Activated T-helper 17 cell treated with anti-CD3 and anti-CD28 coated beads, Interleukin-2, amount 50 U/mL, for 72 hours (primary cell): ENCODE measurements around the gene C1QBP. TPM values are rescaled to one million over a fixed set of nuclear protein-coding genes. Genes with fewer than 3 reads are reported as not detected.
"Not testable (repeated sequence)": the region's sequence is repeated elsewhere in the genome, so short reads cannot be mapped to it uniquely, and the experiment has no call there.

ENCODE experiments used
- ATAC-seq: fragments of 150-1000 bp; cut with Tn5 transposase; replicated peaks from 2 replicates; pipeline ENCODE4 v1.10.0; 2021; ENCODE audit warnings: mild to moderate bottlenecking, moderate library complexity
- H3K27ac Mint-ChIP-seq: one replicate; pipeline ENCODE4 v1.8.0; 2022; ENCODE audit warnings: mixed read lengths
- H3K27me3 Mint-ChIP-seq: one replicate; pipeline ENCODE4 v1.8.0; 2022; ENCODE audit warnings: mixed read lengths
- H3K36me3 Mint-ChIP-seq: one replicate; pipeline ENCODE4 v1.8.0; 2022; ENCODE audit warnings: low read depth, mild to moderate bottlenecking, mixed read lengths
- H3K4me1 Mint-ChIP-seq: one replicate; pipeline ENCODE4 v1.8.0; 2022; ENCODE audit warnings: mixed read lengths
- H3K4me3 Mint-ChIP-seq: one replicate; pipeline ENCODE4 v1.8.0; 2022; ENCODE audit warnings: mild to moderate bottlenecking, mixed read lengths
- H3K9me3 Mint-ChIP-seq: one replicate; pipeline ENCODE4 v1.8.0; 2022; ENCODE audit warnings: mixed read lengths
- total RNA-seq, 2 donors: library from RNA; stranded (reverse); gene quantifications; one replicate each; pipeline ENCODE4 v1.2.3, GENCODE V29; 2022

C1QBP gene
- total RNA-seq, 2 donors from 2014 or later, result 164 to 396 TPM

GRCh38 chr17:5446786-5447185 lies 7.8 kb upstream of the C1QBP start:
- no peak for ATAC-seq
- H3K4me3 Mint-ChIP-seq, result no peak overlapping the region
- H3K36me3 Mint-ChIP-seq, result peaks cover 99% of the 10 kb centered on the region
- H3K27me3 Mint-ChIP-seq, result no peaks in the 10 kb centered on the region
- peak overlapping the region; percentile 30 for H3K27ac Mint-ChIP-seq
- H3K4me1 Mint-ChIP-seq, result no peaks in the 10 kb centered on the region
- H3K9me3 Mint-ChIP-seq, result no peaks in the 10 kb centered on the region

GRCh38 chr17:5444209-5444608 lies 5.3 kb upstream of the C1QBP start:
- ATAC-seq, result no peak
- Mint-ChIP-seq H3K4me1 (no peaks in the 10 kb centered on the region), H3K27me3 (no peaks in the 10 kb centered on the region), H3K36me3 (peaks cover 84% of the 10 kb centered on the region), H3K27ac (no peak overlapping the region), H3K4me3 (no peak overlapping the region), H3K9me3 (no peaks in the 10 kb centered on the region)

DNA sequence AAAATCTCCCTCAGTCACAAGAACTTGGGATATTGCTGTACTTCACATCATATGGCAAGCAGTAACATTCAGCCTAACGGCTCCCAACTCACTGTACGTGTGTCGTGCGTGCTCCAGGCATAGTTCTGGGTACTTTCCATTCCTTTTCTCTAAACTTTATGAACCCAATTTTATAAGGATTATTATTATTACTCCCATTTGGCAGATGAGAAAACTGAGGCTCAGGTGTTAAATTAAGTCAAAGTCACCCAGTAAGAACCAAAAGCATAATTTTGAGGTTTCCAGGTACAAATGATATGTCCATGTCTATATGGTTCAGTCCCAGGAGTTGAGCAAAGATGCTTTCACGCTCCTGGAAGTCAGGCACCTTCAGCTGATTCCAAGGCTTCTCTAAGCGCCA lies 4.8 kb upstream of the C1QBP start:
- Mint-ChIP-seq H3K36me3 (peaks cover 79% of the 10 kb centered on the region), H3K9me3 (no peaks in the 10 kb centered on the region), H3K27ac (no peak overlapping the region), H3K27me3 (no peaks in the 10 kb centered on the region), H3K4me1 (no peaks in the 10 kb centered on the region), H3K4me3 (no peak overlapping the region)
- ATAC-seq, result no peak

DNA sequence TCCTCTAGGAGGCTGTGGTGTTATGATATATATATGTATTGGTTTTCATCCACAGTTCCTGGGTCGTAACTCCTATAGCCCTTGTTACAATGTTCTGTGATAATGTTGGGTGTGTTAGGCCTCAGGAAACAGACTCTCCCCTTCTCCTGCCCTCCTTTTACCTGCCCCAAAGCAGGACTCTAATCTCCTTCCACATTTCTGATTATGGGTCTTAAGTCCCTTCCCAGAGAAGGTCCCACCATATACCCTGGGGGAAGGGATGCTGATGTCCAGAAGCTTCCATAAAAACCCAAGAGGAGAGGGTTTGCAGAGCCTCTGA lies 450 bp upstream of the C1QBP start:
- Mint-ChIP-seq H3K27ac (peak overlapping the region; percentile 95), H3K9me3 (no peaks in the 10 kb centered on the region), H3K36me3 (peaks cover 78% of the 10 kb centered on the region), H3K4me3 (peak overlapping the region; percentile 92), H3K4me1 (peaks cover 9% of the 10 kb centered on the region), H3K27me3 (no peaks in the 10 kb centered on the region)
- no peak for ATAC-seq

- Mint-ChIP-seq H3K4me1 (peaks cover 9% of the 10 kb centered on the region), H3K27me3 (no peaks in the 10 kb centered on the region), H3K27ac (peak overlapping the region; percentile 95), H3K4me3 (peak overlapping the region; percentile 92), H3K9me3 (no peaks in the 10 kb centered on the region), H3K36me3 (peaks cover 78% of the 10 kb centered on the region)
- no peak for ATAC-seq
These were observed 1.1 kb downstream of the C1QBP start for GRCh38 chr17:5437721-5438317.

GRCh38 chr17:5435781-5436315 lies 3.1 kb downstream of the C1QBP start:
- Mint-ChIP-seq H3K27ac (peak overlapping the region; percentile 41), H3K4me1 (peaks cover 10% of the 10 kb centered on the region), H3K4me3 (peak overlapping the region; percentile 92), H3K36me3 (peaks cover 79% of the 10 kb centered on the region)
- H3K9me3 Mint-ChIP-seq, ATAC-seq, H3K27me3 Mint-ChIP-seq: not testable (repeated sequence)

DNA sequence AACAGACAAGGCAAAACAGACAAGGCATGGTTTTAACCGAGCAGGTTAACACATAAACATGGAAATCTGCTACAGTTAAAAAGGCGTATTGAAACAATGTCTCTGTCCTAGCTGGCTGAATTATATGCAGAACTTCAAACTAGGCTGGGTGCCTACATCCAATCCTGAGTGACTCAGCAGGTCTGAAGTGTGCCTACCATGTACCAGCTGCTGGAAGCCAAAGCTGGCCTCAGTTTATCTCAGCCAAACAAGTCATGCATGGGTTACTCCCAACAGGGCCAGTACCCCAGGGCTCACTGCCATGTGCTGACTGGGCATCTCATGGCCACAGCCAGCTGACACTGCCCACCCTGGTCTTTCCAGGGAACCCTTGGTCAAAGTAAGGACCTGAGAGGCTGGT lies 4.0 kb downstream of the C1QBP start:
- H3K27me3 Mint-ChIP-seq, result no peaks in the 10 kb centered on the region
- H3K9me3 Mint-ChIP-seq, result no peaks in the 10 kb centered on the region
- H3K27ac Mint-ChIP-seq, result no peak overlapping the region
- no peak for ATAC-seq
- peaks cover 15% of the 10 kb centered on the region for H3K4me1 Mint-ChIP-seq
- H3K36me3 Mint-ChIP-seq, result peaks cover 86% of the 10 kb centered on the region
- H3K4me3 Mint-ChIP-seq, result peak overlapping the region; percentile 28

- peaks cover 6% of the 10 kb centered on the region for H3K4me1 Mint-ChIP-seq
- ATAC-seq, result no peak
- H3K27ac Mint-ChIP-seq, result no peak overlapping the region
- no peaks in the 10 kb centered on the region for H3K9me3 Mint-ChIP-seq
- H3K4me3 Mint-ChIP-seq, result no peak overlapping the region
- peaks cover 97% of the 10 kb centered on the region for H3K36me3 Mint-ChIP-seq
- H3K27me3 Mint-ChIP-seq, result no peaks in the 10 kb centered on the region
These were observed 6.9 kb downstream of the C1QBP start for GRCh38 chr17:5431949-5432556.

GRCh38 chr17:5431234-5431633 lies 7.7 kb downstream of the C1QBP start:
- ATAC-seq, H3K4me3 Mint-ChIP-seq, H3K27me3 Mint-ChIP-seq, H3K4me1 Mint-ChIP-seq, H3K9me3 Mint-ChIP-seq: not testable (repeated sequence)
- Mint-ChIP-seq H3K27ac (peak overlapping the region; percentile 89), H3K36me3 (peaks cover 97% of the 10 kb centered on the region)

DNA sequence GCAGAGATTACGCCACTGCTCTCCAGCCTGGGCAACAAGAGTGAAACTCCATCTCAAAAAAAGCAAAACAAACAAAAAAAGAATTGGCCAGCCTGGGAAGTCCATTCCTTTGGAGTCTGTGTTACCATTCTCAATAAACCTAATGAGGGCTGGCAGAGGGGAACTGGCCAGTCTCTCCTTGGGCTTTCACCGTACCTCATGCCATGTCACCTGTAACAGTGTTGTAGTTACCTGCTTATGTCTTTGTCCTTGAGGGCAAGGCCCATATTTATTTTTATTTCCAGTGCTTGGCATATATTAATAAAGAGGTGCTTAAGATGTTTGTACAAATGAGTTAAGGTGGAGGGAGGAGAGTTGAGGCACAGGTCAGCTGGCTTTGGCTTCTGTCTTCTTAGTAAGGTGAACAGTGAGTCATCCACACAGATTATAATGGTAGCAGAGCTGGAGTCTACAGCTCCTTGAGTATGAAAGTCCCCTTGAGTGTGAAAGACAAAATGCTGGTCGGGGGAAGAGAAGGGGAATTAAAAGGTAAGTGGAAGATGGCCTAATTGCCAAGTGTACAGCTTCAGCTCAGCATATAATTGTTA lies 8.4 kb downstream of the C1QBP start:
- ATAC-seq, result no peak
- peak overlapping the region; percentile 89 for H3K27ac Mint-ChIP-seq
- H3K4me1 Mint-ChIP-seq, result peaks cover 6% of the 10 kb centered on the region
- H3K9me3 Mint-ChIP-seq, result no peaks in the 10 kb centered on the region
- H3K4me3 Mint-ChIP-seq, result no peak overlapping the region
- H3K36me3 Mint-ChIP-seq, result peaks cover 98% of the 10 kb centered on the region
- H3K27me3 Mint-ChIP-seq, result no peaks in the 10 kb centered on the region

GRCh38 chr17:5429191-5429887 lies 9.6 kb downstream of the C1QBP start:
- Mint-ChIP-seq H3K4me1 (peaks cover 6% of the 10 kb centered on the region), H3K27me3 (no peaks in the 10 kb centered on the region), H3K9me3 (no peaks in the 10 kb centered on the region), H3K27ac (peak overlapping the region; percentile 52), H3K36me3 (peaks cover 98% of the 10 kb centered on the region), H3K4me3 (no peak overlapping the region)
- ATAC-seq, result no peak

DNA sequence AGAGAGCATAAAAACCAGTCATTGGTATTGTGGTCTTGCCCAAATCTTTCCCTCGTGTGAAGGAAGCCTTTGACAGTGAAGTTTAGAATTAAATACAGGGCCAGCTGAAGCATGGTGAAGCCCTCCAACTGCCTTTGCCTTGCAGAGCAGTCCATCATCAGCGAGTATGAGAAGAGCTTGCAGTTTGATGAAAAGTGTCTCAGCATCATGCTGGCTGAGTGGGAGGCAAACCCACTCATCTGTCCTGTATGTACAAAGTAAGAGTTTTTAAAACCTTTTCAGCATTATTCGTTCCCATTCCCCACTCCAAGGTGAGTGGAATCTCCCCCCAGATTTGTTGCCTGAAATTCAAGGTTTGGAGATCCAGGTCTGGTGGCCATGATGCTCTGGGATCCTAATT lies 13.1 kb downstream of the C1QBP start:
- Mint-ChIP-seq H3K9me3 (no peaks in the 10 kb centered on the region), H3K36me3 (peaks cover 98% of the 10 kb centered on the region), H3K27ac (no peak overlapping the region), H3K4me3 (no peak overlapping the region), H3K27me3 (no peaks in the 10 kb centered on the region), H3K4me1 (peaks cover 21% of the 10 kb centered on the region)
- no peak for ATAC-seq

DNA sequence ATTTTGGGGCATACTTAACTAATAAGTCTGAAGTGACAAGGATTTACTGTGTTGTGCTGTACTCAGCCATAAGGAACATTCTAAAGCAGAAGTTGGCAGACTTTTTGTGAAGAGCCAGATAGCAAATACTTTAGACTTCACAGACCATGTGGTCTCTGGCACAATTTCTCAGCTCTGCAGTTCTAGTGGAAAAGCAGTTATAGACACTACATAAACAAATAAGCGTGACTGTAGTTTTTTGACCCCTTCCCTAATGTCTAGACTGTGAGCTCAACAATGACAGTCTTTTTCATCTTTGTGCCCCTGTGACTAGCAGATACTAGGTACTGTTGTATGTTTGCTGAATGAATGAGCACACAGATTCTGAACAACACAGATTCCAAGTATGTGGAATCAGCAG lies 14.0 kb downstream of the C1QBP start:
- no peaks in the 10 kb centered on the region for H3K27me3 Mint-ChIP-seq
- H3K4me3 Mint-ChIP-seq, result no peak overlapping the region
- H3K27ac Mint-ChIP-seq, result no peak overlapping the region
- no peaks in the 10 kb centered on the region for H3K9me3 Mint-ChIP-seq
- ATAC-seq, result no peak
- peaks cover 22% of the 10 kb centered on the region for H3K4me1 Mint-ChIP-seq
- H3K36me3 Mint-ChIP-seq, result peaks cover 98% of the 10 kb centered on the region

DNA sequence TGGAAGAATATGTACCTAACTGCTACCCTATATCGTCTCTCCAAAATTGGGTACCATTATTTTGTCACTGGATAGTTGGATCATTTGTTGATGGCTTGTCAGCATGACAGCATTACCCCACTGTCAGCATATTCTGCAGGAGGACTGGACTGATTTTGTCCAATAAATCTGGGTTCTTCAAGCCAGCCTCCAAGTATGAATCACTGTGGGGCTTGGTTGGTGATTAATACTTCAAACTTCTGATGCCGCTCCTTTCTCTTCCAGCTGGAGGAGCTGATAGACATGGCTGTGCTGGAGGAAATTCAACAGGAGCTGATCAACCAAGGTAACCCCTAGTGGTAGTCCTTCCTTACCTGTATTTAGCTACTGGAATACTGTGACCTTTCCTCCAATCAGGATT lies 16.4 kb downstream of the C1QBP start:
- no peak for ATAC-seq
- H3K36me3 Mint-ChIP-seq, result peaks cover 98% of the 10 kb centered on the region
- no peaks in the 10 kb centered on the region for H3K9me3 Mint-ChIP-seq
- H3K27ac Mint-ChIP-seq, result no peak overlapping the region
- no peaks in the 10 kb centered on the region for H3K27me3 Mint-ChIP-seq
- no peak overlapping the region for H3K4me3 Mint-ChIP-seq
- H3K4me1 Mint-ChIP-seq, result peaks cover 22% of the 10 kb centered on the region
